Measurements from ENCODE around the gene ZNF84. TPM values are rescaled to one million over a fixed set of nuclear protein-coding genes. Genes with fewer than 3 reads are reported as not detected.
A peak's percentile ranks its signal among the peaks of the same experiment; 100 is the strongest.

ZNF84 gene
- total RNA-seq (2021) (26.3 to 28.8 TPM (median 28.3 TPM) in 3 replicates), Bru-seq, nascent RNA (percentile 94 among the genes with signal in this experiment)
- long read RNA-seq, experiment 1, full-length matches to known transcripts: 60 of 120 reads
- long read RNA-seq, experiment 1, partial matches to known transcripts: 10 of 120 reads
- long read RNA-seq, experiment 1, other reads (novel, unspliced or antisense): 50 of 120 reads
- long read RNA-seq, experiment 2, partial matches to known transcripts: 4 of 28 reads
- long read RNA-seq, experiment 2, other reads (novel, unspliced or antisense): 17 of 28 reads
- long read RNA-seq, experiment 3, partial matches to known transcripts: 3 of 18 reads
- long read RNA-seq, experiment 3, other reads (novel, unspliced or antisense): 11 of 18 reads

- peak; percentile 95 for ATAC-seq
- Mint-ChIP-seq H3K27me3 (ENCODE audit: low read depth) (peaks cover 17% of the 10 kb centered on the region), H3K4me1 (no peaks in the 10 kb centered on the region), H3K9me3 (peaks cover 42% of the 10 kb centered on the region), H3K4me3 (peak within 1 kb of the TSS; percentile 92), H3K27ac (peak within 1 kb of the TSS; percentile 100), H3K36me3 (peaks cover 33% of the 10 kb centered on the region)
- ChIA-PET CTCF (interaction anchor here (0.5 to 1.1 kb wide), 3 partner anchors 21 to 144 kb away, joined by 3 to 5 read pairs (median 3); partner anchors contain the start of gene ZNF268), POLR2A (interaction anchor here (1.3 to 1.6 kb wide), 2 partner anchors 42 to 51 kb away, joined by 3 to 4 read pairs; no protein-coding TSS in a partner anchor)
- peak; percentile 95 for DNase-seq (ENCODE audit: low spot score)
- TF ChIP-seq CTCF (IDR thresholded peaks at IDR 0.05) (no peak), KAT7 (CRISPR knock-in tag; IDR thresholded peaks at IDR 0.05; ENCODE audit: borderline replicate concordance) (peak; percentile 44; the same call in 1 of the 2 replicates), ZNF232 (CRISPR knock-in tag; IDR thresholded peaks at IDR 0.05) (no peak), FOXP1 (CRISPR knock-in tag; IDR thresholded peaks at IDR 0.05; ENCODE audit: borderline replicate concordance) (peak; percentile 92), OVOL2 (CRISPR knock-in tag; IDR thresholded peaks at IDR 0.05; ENCODE audit: borderline replicate concordance) (no peak), CREB1 (CRISPR knock-in tag; IDR thresholded peaks at IDR 0.05) (no peak; the same call in 1 of the 2 replicates), E2F5 (CRISPR knock-in tag; IDR thresholded peaks at IDR 0.05) (peak; percentile 88), ZSCAN18 (CRISPR knock-in tag; IDR thresholded peaks at IDR 0.05) (no peak), E2F4 (CRISPR knock-in tag; IDR thresholded peaks at IDR 0.05; ENCODE audit: borderline replicate concordance, low read depth) (0 out of 2 replicates have a peak, but pooled peaks have one; percentile 26), RORB (CRISPR knock-in tag; IDR thresholded peaks at IDR 0.05) (no peak), ZNF671 (CRISPR knock-in tag; IDR thresholded peaks at IDR 0.05) (no peak), ATF2 (CRISPR knock-in tag; IDR thresholded peaks at IDR 0.05; ENCODE audit: borderline replicate concordance, low read depth) (no peak), SMAD4 (CRISPR knock-in tag; IDR thresholded peaks at IDR 0.05) (no peak), ZBTB43 (CRISPR knock-in tag; IDR thresholded peaks at IDR 0.05) (peak; percentile 89; the same call in 1 of the 2 replicates), NFE2L1 (CRISPR knock-in tag; IDR thresholded peaks at IDR 0.05) (peak; percentile 55; the same call in 1 of the 2 replicates), GRHL2 (CRISPR knock-in tag; IDR thresholded peaks at IDR 0.05; ENCODE audit: insufficient replicate concordance, severe bottlenecking) (no peak), AFF4 (CRISPR knock-in tag; IDR thresholded peaks at IDR 0.05; ENCODE audit: borderline replicate concordance) (0 out of 2 replicates have a peak, but pooled peaks have one; percentile 46), FOXJ3 (CRISPR knock-in tag; IDR thresholded peaks at IDR 0.05; ENCODE audit: borderline replicate concordance) (no peak), ATF6 (CRISPR knock-in tag; IDR thresholded peaks at IDR 0.05) (no peak), NR3C1 (CRISPR knock-in tag; conservative IDR thresholded peaks at IDR 0.05; ENCODE audit: low read depth) (no peak)
Observed at GRCh38 chr12:133037207-133038005, at the start of gene ZNF84. Gene ZNF84 (plus strand): TSS chr12:133037509. CDS start chr12:133041468, 3,959 bp downstream.

All from WTC11 (cell line).